Common myeloid progenitor, CD34-positive (primary cell): Measurements from ENCODE around the gene RAB18.
"Not testable (repeated sequence)": the region's sequence is repeated elsewhere in the genome, so short reads cannot be mapped to it uniquely, and the experiment has no call there.

Source experiments
- CTCF ChIA-PET: fragments of 350-600 bp; sonication (Branson Sonifier 250); formaldehyde crosslinking; loops from one replicate; lab custom pipeline; 2021; ENCODE audit warnings: antibody characterized with exemption; lab: Charles Lee
- POLR2A ChIA-PET: fragments of 350-600 bp; sonication (Branson Sonifier 250); formaldehyde crosslinking; loops from one replicate; lab custom pipeline; 2021; ENCODE audit warnings: antibody characterized with exemption; lab: Charles Lee
- DNase-seq, 3 donors: peaks; one replicate each; pipeline versions ENCODE4 v3.0.0 to v3.0.0-alpha.2; 2013
- H3K27ac ChIP-seq, 2 experiments: 1 replicate in 1 of 2; 2 replicates in 1 of 2; pipeline ENCODE4 v1.7.0; 2013; ENCODE audit warnings: inconsistent platforms in 2 of 2, low read length in 2 of 2, mild to moderate bottlenecking in 2 of 2, low read depth in 1 of 2, moderate library complexity in 1 of 2; ENCODE audit not compliant: severe bottlenecking in 2 of 2, insufficient read depth in 1 of 2, poor library complexity in 1 of 2
- H3K27me3 ChIP-seq, 5 experiments: replicated peaks in 2 of 5; 1 replicate in 3 of 5; 2 replicates in 2 of 5; pipeline versions ENCODE4 v1.6.1 to v1.7.0; 2013; ENCODE audit warnings: low read length in 4 of 5, mild to moderate bottlenecking in 2 of 5, moderate library complexity in 2 of 5, inconsistent platforms in 1 of 5; ENCODE audit not compliant: insufficient read depth in 5 of 5, control insufficient read depth in 4 of 5
- H3K36me3 ChIP-seq, 4 experiments: 1 replicate in 2 of 4; 2 replicates in 2 of 4; pipeline versions ENCODE4 v1.6.1 to v1.7.0; 2013; ENCODE audit warnings: low read length in 3 of 4, control low read depth in 1 of 4, mild to moderate bottlenecking in 1 of 4; ENCODE audit not compliant: control insufficient read depth in 4 of 4, insufficient read depth in 4 of 4
- H3K4me1 ChIP-seq, 4 experiments: 1 replicate in 3 of 4; 2 replicates in 1 of 4; pipeline versions ENCODE4 v1.6.1 to v1.7.1; 2013; ENCODE audit warnings: low read length in 3 of 4, mild to moderate bottlenecking in 3 of 4, control low read depth in 1 of 4, inconsistent platforms in 1 of 4, moderate library complexity in 1 of 4; ENCODE audit not compliant: control insufficient read depth in 4 of 4, insufficient read depth in 4 of 4; ENCODE audit errors: control extremely low read depth in 1 of 4
- H3K4me3 ChIP-seq, 7 experiments: 1 replicate in 4 of 7; 2 replicates in 3 of 7; pipeline versions ENCODE4 v1.5.1 to v1.7.0; 2013; ENCODE audit warnings: mild to moderate bottlenecking in 7 of 7, low read length in 6 of 7, moderate library complexity in 6 of 7, inconsistent platforms in 2 of 7, low read depth in 2 of 7, control low read depth in 1 of 7; ENCODE audit not compliant: insufficient read depth in 4 of 7, control insufficient read depth in 1 of 7; ENCODE audit errors: extremely low read depth in 1 of 7
- H3K9me3 ChIP-seq, 5 experiments: 1 replicate in 4 of 5; 2 replicates in 1 of 5; pipeline versions ENCODE4 v1.6.1 to v1.7.1; 2013; ENCODE audit warnings: low read length in 4 of 5, mild to moderate bottlenecking in 2 of 5, inconsistent platforms in 1 of 5, low read depth in 1 of 5, moderate library complexity in 1 of 5; ENCODE audit not compliant: control insufficient read depth in 4 of 5, insufficient read depth in 2 of 5; ENCODE audit errors: control extremely low read depth in 1 of 5
- WGBS: methylation state at CpG from one replicate; pipeline ENCODE4 v1.1.5; 2013; ENCODE audit not compliant: insufficient coverage; 5-methylcytosine and 5-hydroxymethylcytosine counted together

Gene RAB18

GRCh38 chr10:27464993-27465392 is 39.1 kb upstream of the RAB18 start:
- Histone ChIP-seq H3K27me3 (no peaks in the 10 kb centered on the region), H3K9me3 (no peaks in the 10 kb centered on the region), H3K4me1 (peaks cover 3 to 12% (median 5%) of the 10 kb centered on the region in 4 experiments), H3K27ac (no peak overlapping the region), H3K36me3 (no peaks in the 10 kb centered on the region), H3K4me3 (no peak overlapping the region)
- 50% methylated on average over 1 of the region's 3 CpGs for WGBS
- POLR2A ChIA-PET = interaction anchor here (0.5 kb wide), 1 partner anchor 993 kb away, joined by 3 read pairs; no protein-coding TSS in a partner anchor
- peak; percentile 14 to 59 (median 50) for DNase-seq
- CTCF ChIA-PET = no interaction called here

- H3K27me3 ChIP-seq, H3K9me3 ChIP-seq, CTCF ChIA-PET, H3K36me3 ChIP-seq, H3K4me3 ChIP-seq, POLR2A ChIA-PET, DNase-seq, H3K27ac ChIP-seq: not testable (repeated sequence)
- peaks cover 3 to 12% (median 5%) of the 10 kb centered on the region in 4 experiments for H3K4me1 ChIP-seq
- 100% methylated on average over 8 of the region's 9 CpGs for WGBS
Measured at GRCh38 chr10:27465596-27465995, 38.5 kb upstream of the RAB18 start.

- H3K27me3 ChIP-seq = no peaks in the 10 kb centered on the region
- ChIA-PET CTCF (interaction anchor here (1.3 kb wide), 1 partner anchor 10 kb away, joined by 5 read pairs; no protein-coding TSS in a partner anchor), POLR2A (interaction anchor here (0.6 kb wide), 1 partner anchor 395 kb away, joined by 5 read pairs; no protein-coding TSS in a partner anchor)
- no peak overlapping the region for H3K27ac ChIP-seq
- no peak for DNase-seq
- no peaks in the 10 kb centered on the region for H3K36me3 ChIP-seq
- no peaks in the 10 kb centered on the region for H3K4me1 ChIP-seq
- no peaks in the 10 kb centered on the region for H3K9me3 ChIP-seq
- 76% methylated on average over 5 of the region's 5 CpGs for WGBS
- no peak overlapping the region for H3K4me3 ChIP-seq
Measured at GRCh38 chr10:27470885-27471284, 33.2 kb upstream of the RAB18 start.

- 100% methylated on average over 3 of the region's 4 CpGs for WGBS
- Histone ChIP-seq H3K27me3 (no peaks in the 10 kb centered on the region), H3K27ac (no peak overlapping the region), H3K4me1 (no peaks in the 10 kb centered on the region), H3K36me3 (no peaks in the 10 kb centered on the region), H3K9me3 (peaks cover 0 to 6% (median 2%) of the 10 kb centered on the region in 5 experiments), H3K4me3 (no peak overlapping the region)
- ChIA-PET POLR2A (no interaction called here), CTCF (interaction anchor here (2.2 kb wide), 1 partner anchor 11 kb away, joined by 5 read pairs; no protein-coding TSS in a partner anchor)
- DNase-seq = no peak
Measured at GRCh38 chr10:27474741-27475140, 29.4 kb upstream of the RAB18 start.

GRCh38 chr10:27479016-27479415 is 25.1 kb upstream of the RAB18 start:
- Histone ChIP-seq H3K4me1 (peaks cover 0 to 10% (median 7%) of the 10 kb centered on the region in 4 experiments), H3K36me3 (no peaks in the 10 kb centered on the region), H3K4me3 (no peak overlapping the region), H3K27ac (no peak overlapping the region), H3K27me3 (no peaks in the 10 kb centered on the region), H3K9me3 (peaks cover 0 to 6% (median 2%) of the 10 kb centered on the region in 5 experiments)
- CTCF ChIA-PET = no interaction called here
- WGBS = no CpG with 5 or more reads among the region's 2 CpGs
- POLR2A ChIA-PET = no interaction called here
- DNase-seq = no peak

- Histone ChIP-seq H3K4me1 (peaks cover 0 to 10% (median 7%) of the 10 kb centered on the region in 4 experiments), H3K9me3 (peaks cover 0 to 6% (median 2%) of the 10 kb centered on the region in 5 experiments), H3K27ac (no peak overlapping the region), H3K36me3 (no peaks in the 10 kb centered on the region), H3K27me3 (no peaks in the 10 kb centered on the region), H3K4me3 (no peak overlapping the region)
- ChIA-PET CTCF (interaction anchor here (1.2 kb wide), 1 partner anchor 10 kb away, joined by 5 read pairs; no protein-coding TSS in a partner anchor), POLR2A (interaction anchor here (0.6 kb wide), 1 partner anchor 15 kb away, joined by 3 read pairs; no protein-coding TSS in a partner anchor)
- DNase-seq = peak in 2 of 3 donors; percentile 38 to 48
- 82% methylated on average over 1 of the region's 1 CpG for WGBS
Measured at GRCh38 chr10:27481486-27481885, 22.6 kb upstream of the RAB18 start.
